Measurements from ENCODE around the gene MAPK8IP2. TPM values are rescaled to one million over a fixed set of nuclear protein-coding genes. Genes with fewer than 3 reads are reported as not detected.

Gene MAPK8IP2
- polyA plus RNA-seq, 1 of the 3 experiments (the other 2 are of a cell fraction), result 2.7 TPM

- Histone ChIP-seq H3F3A (replicated peaks; ENCODE audit: insufficient read depth) (no peaks in the 10 kb centered on the region), H3K9me2 (no peaks in the 10 kb centered on the region), H4K20me1 (ENCODE audit: insufficient read depth) (no peaks in the 10 kb centered on the region), H3K36me3 (replicated peaks in 1 of 2; ENCODE audit: control insufficient read depth in 1 of 2, insufficient read depth in 2 of 2, low read length in 1 of 2) (peaks cover 0 to 66% of the 10 kb centered on the region in 2 experiments), H3K9me3 (no peaks in the 10 kb centered on the region), H3K9ac (no peak overlapping the region), H3K27me3 (ENCODE audit: insufficient read depth) (no peaks in the 10 kb centered on the region), H3K4me2 (no peak overlapping the region), H3K79me2 (ENCODE audit: insufficient read depth) (peaks cover 3% of the 10 kb centered on the region; the same call in 1 of the 2 replicates), H3K4me3 (ENCODE audit: low read depth in 2 of 2, low read length in 1 of 2) (no peak overlapping the region; a peak in 1 of 4 replicates), H3K27ac (ENCODE audit: low read depth in 2 of 2, low read length in 1 of 2) (no peak overlapping the region), H2AFZ (ENCODE audit: low read depth) (no peak overlapping the region), H3K4me1 (ENCODE audit: control insufficient read depth in 1 of 2, insufficient read depth in 2 of 2, low read depth in 1 of 2, low read length in 1 of 2) (peaks cover 0 to under 1% of the 10 kb centered on the region in 2 experiments; a peak in 1 of 4 replicates)
- WGBS (ENCODE audit: low lambda C conversion rate), result 90% methylated on average over 2 of the region's 5 CpGs
- ChIA-PET CTCF (interaction anchor here (1.0 to 9.0 kb wide), 6 partner anchors 11 to 51 kb away, joined by 3 to 73 read pairs (median 4); partner anchors contain the start of genes SCO2 and SYCE3), POLR2A (interaction anchor here (1.2 kb wide), 1 partner anchor 12 kb away, joined by 7 read pairs; no protein-coding TSS in a partner anchor)
- peak; percentile 64 for DNase-seq
- TF ChIP-seq SMC3 (IDR thresholded peaks at IDR 0.05; ENCODE audit: low read depth, low read length) (peak; percentile 39; the same call in 1 of the 2 replicates), CTCF (IDR thresholded peaks at IDR 0.05) (peak; percentile 42), MXI1 (IDR thresholded peaks at IDR 0.05; ENCODE audit: low read depth, low read length) (no peak), RAD21 (IDR thresholded peaks at IDR 0.05; ENCODE audit: low read length) (peak; percentile 63)
- TF ChIP-seq, protein P1, sequence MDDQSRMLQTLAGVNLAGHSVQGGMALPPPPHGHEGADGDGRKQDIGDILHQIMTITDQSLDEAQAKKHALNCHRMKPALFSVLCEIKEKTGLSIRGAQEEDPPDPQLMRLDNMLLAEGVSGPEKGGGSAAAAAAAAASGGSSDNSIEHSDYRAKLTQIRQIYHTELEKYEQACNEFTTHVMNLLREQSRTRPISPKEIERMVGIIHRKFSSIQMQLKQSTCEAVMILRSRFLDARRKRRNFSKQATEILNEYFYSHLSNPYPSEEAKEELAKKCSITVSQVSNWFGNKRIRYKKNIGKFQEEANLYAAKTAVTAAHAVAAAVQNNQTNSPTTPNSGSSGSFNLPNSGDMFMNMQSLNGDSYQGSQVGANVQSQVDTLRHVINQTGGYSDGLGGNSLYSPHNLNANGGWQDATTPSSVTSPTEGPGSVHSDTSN (IDR thresholded peaks at IDR 0.05), result no peak
Observed at GRCh38 chr22:50576070-50576469, 24.5 kb upstream of the MAPK8IP2 start.

DNA sequence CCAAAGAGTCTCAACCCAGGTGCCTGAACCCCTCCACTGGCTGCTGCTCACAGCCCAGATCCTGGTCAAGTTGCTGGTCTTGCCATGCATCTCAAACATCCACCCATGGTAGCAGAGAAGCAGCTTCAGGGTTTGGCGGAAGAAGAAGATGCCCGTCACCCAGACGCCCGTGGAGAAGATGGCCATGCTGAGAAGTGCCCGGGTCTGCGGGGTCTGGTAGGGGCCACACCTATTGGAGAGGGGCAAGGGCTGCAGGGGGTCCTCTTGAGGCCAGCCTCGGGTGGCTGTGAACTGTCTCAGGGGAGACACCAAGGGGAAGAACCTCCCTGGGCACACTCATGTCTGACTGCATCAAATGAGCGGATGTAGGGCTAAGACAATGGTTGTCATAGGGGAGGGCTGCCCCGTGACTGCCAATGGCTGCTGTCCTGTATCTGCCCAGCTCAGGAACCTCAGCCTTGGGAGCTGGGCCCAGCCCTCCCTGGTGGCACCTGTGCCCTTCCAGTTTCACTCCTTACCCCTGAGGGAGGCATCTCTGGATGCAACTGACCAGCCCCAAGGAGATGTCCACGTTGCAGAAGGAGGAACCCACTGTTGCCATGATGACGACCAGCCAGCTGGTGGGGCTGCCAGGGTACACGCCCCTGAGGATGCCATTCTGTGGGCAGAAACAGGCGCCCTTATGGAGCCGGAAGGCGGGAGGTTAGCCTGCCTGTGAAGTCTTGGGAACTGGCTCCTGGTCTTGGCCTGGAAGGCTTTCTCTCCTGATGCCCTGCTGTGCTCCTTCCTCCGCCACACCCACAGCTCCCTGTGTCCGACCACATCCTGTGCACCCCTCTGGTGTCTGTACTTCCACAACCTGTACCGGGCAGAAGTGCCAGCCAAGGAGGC is 23.5 kb upstream of the MAPK8IP2 start:
- WGBS (ENCODE audit: low lambda C conversion rate), result 96% methylated on average over 4 of the region's 18 CpGs
- POLR2A ChIA-PET, result no interaction called here
- no peak for TF ChIP-seq NRF1 (IDR thresholded peaks at IDR 0.05; ENCODE audit: low read depth, low read length)
- TF ChIP-seq FOSL2 (IDR thresholded peaks at IDR 0.05; ENCODE audit: borderline replicate concordance, low read depth), result no peak
- TF ChIP-seq TEAD4 (IDR thresholded peaks at IDR 0.05; ENCODE audit: borderline replicate concordance, insufficient read depth), result no peak
- no peak for TF ChIP-seq NFIC (IDR thresholded peaks at IDR 0.05; ENCODE audit: borderline replicate concordance)
- no peak for TF ChIP-seq REST (IDR thresholded peaks at IDR 0.05; ENCODE audit: low read depth, low read length)

More for the DNA sequence above, 23.5 kb upstream of the MAPK8IP2 start:
- Histone ChIP-seq H2AFZ (ENCODE audit: low read depth) (no peak overlapping the region), H3K36me3 (replicated peaks in 1 of 2; ENCODE audit: control insufficient read depth in 1 of 2, insufficient read depth in 2 of 2, low read length in 1 of 2) (peaks cover 0 to 56% of the 10 kb centered on the region in 2 experiments), H4K20me1 (ENCODE audit: insufficient read depth) (no peaks in the 10 kb centered on the region), H3K27ac (ENCODE audit: low read depth in 2 of 2, low read length in 1 of 2) (no peak overlapping the region), H3K4me1 (ENCODE audit: control insufficient read depth in 1 of 2, insufficient read depth in 2 of 2, low read depth in 1 of 2, low read length in 1 of 2) (peaks cover 0 to 8% of the 10 kb centered on the region in 2 experiments; a peak in 1 of 4 replicates), H3F3A (replicated peaks; ENCODE audit: insufficient read depth) (no peaks in the 10 kb centered on the region), H3K9me3 (no peaks in the 10 kb centered on the region), H3K27me3 (ENCODE audit: insufficient read depth) (no peaks in the 10 kb centered on the region), H3K79me2 (ENCODE audit: insufficient read depth) (peaks cover 13% of the 10 kb centered on the region; the same call in 1 of the 2 replicates), H3K4me2 (no peak overlapping the region), H3K9ac (no peak overlapping the region), H3K4me3 (ENCODE audit: low read depth in 2 of 2, low read length in 1 of 2) (no peak overlapping the region), H3K9me2 (no peaks in the 10 kb centered on the region)
- no peak for DNase-seq
- CTCF ChIA-PET, result interaction anchor here (1.0 to 9.0 kb wide), 5 partner anchors 12 to 60 kb away, joined by 3 to 73 read pairs (median 4); partner anchors contain the start of gene SYCE3
